ENCODE data around the gene CYB5A.

The CYB5A gene

DNA sequence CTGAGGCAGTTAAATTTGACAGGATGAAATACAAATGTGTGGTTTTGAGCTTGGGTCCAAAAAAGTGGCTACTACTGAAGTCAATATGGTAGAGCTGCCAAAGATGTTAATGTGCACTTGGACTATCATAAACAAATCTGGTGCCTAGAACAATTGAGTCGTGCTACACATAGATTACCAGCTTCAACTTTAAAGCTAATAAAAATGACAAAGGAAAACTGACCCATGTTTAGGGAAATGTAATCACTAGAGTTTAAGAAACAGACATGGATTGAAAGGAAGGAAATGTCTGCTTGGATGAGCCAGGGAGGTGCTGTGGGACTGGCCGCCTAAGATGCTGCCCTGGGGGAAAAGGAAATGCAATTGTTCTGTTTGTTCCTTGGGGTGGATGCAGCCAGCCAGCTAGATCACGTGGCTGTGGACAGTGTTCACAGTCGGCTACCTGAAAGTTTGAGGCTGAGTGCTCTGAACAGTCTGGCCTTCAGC is 36.6 kb downstream of the CYB5A start:
- H3K27me3 ChIP-seq: no peaks in the 10 kb centered on the region
- no peak overlapping the region for H3K4me3 ChIP-seq (ENCODE audit: low read depth in 1 of 2, low read length in 1 of 2)
- no peak overlapping the region for H3K27ac ChIP-seq
- no peaks in the 10 kb centered on the region for H3K36me3 ChIP-seq
- TF ChIP-seq, protein P1, sequence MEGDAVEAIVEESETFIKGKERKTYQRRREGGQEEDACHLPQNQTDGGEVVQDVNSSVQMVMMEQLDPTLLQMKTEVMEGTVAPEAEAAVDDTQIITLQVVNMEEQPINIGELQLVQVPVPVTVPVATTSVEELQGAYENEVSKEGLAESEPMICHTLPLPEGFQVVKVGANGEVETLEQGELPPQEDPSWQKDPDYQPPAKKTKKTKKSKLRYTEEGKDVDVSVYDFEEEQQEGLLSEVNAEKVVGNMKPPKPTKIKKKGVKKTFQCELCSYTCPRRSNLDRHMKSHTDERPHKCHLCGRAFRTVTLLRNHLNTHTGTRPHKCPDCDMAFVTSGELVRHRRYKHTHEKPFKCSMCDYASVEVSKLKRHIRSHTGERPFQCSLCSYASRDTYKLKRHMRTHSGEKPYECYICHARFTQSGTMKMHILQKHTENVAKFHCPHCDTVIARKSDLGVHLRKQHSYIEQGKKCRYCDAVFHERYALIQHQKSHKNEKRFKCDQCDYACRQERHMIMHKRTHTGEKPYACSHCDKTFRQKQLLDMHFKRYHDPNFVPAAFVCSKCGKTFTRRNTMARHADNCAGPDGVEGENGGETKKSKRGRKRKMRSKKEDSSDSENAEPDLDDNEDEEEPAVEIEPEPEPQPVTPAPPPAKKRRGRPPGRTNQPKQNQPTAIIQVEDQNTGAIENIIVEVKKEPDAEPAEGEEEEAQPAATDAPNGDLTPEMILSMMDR (IDR thresholded peaks at IDR 0.05): no peak
- H3K9me3 ChIP-seq: no peaks in the 10 kb centered on the region
- H3K4me1 ChIP-seq (ENCODE audit: control insufficient read depth in 1 of 2, insufficient read depth in 1 of 2, low read depth in 1 of 2, low read length in 1 of 2): peaks cover 11 to 13% of the 10 kb centered on the region in 2 experiments

DNA sequence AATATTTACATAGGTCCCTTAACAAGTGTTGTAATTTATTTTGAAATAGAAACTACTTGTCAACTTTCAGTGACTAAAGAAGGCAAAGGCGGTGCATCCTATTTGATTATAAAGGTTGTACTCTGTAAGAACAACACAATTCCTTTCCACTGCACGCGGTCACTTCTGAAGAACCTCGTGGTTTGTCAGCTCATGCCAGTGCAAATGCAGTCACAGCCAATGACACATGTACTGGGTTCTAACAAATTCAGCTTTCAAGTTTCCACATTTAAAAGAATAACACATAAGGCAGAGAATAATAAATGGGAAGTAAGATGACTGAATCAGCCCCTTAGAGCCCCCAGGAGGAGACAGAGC is 39.7 kb downstream of the CYB5A start:
- H3K4me1 ChIP-seq (ENCODE audit: control insufficient read depth in 1 of 2, insufficient read depth in 1 of 2, low read depth in 1 of 2, low read length in 1 of 2): peaks cover 11 to 13% of the 10 kb centered on the region in 2 experiments
- H3K36me3 ChIP-seq: no peaks in the 10 kb centered on the region
- no peaks in the 10 kb centered on the region for H3K9me3 ChIP-seq
- no peak overlapping the region for H3K4me3 ChIP-seq (ENCODE audit: low read depth in 1 of 2, low read length in 1 of 2)
- TF ChIP-seq, protein P1 (IDR thresholded peaks at IDR 0.05): no peak
- peak overlapping the region; percentile 56 for H3K27ac ChIP-seq
- no peaks in the 10 kb centered on the region for H3K27me3 ChIP-seq

DNA sequence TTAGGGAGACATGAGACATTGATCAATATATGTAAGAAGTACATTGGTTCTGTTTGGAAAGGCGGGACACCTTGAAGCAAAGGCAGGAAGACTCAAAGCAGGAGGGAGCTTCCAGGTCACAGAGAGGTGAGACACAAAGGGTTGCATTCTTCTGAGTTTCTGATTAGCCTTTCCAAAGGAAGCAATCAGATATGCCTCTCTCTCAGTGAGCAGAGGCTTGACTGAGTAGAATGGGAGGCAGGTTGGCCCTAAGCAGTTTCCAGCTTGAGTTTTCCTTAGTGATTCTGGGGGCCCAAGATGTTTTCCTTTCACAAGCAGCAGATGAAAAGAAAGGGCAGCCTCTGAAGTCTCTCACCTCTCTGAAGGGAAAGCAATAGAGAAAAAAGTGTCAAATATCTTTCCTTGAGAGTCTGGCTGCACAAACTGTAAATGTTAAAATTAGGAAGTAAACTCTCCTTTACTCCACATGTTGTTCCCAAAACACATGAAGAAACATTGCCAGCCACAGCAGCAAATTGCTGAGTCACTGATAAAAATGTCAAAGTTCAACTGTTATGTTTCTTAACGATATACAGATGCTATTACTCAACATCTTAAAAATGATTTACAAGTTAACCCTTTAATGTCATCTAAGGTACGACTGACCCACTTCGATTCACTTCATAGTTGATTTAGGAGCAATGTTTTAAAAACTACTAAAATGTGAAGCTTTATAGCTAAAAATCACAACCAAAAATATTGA is 40.3 kb downstream of the CYB5A start:
- TF ChIP-seq, protein P1 (IDR thresholded peaks at IDR 0.05): no peak
- Histone ChIP-seq H3K27ac (peak overlapping the region; percentile 56), H3K27me3 (no peaks in the 10 kb centered on the region), H3K36me3 (no peaks in the 10 kb centered on the region), H3K4me1 (ENCODE audit: control insufficient read depth in 1 of 2, insufficient read depth in 1 of 2, low read depth in 1 of 2, low read length in 1 of 2) (peaks cover 11 to 13% of the 10 kb centered on the region in 2 experiments), H3K9me3 (no peaks in the 10 kb centered on the region), H3K4me3 (ENCODE audit: low read depth in 1 of 2, low read length in 1 of 2) (no peak overlapping the region)

DNA sequence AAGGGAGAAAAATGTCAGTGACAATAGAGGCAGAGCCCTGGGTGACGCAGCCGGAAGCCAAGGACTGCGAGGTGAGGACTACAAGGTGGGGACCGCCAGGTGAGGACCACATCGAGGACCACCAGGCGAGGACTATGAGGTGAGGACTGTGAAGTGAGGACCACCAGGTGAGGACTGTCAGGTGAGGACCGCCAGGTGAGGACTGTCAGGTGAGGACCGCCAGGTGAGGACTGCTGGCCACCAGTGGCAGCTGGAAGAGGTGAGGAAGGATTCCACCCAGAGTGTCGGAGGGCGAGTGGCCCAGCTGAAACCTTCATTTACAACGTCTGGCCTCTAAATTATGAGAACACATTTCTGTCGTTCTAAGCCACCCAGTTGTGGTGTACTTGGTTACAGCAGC is 41.6 kb downstream of the CYB5A start:
- no peak overlapping the region for H3K27ac ChIP-seq

DNA sequence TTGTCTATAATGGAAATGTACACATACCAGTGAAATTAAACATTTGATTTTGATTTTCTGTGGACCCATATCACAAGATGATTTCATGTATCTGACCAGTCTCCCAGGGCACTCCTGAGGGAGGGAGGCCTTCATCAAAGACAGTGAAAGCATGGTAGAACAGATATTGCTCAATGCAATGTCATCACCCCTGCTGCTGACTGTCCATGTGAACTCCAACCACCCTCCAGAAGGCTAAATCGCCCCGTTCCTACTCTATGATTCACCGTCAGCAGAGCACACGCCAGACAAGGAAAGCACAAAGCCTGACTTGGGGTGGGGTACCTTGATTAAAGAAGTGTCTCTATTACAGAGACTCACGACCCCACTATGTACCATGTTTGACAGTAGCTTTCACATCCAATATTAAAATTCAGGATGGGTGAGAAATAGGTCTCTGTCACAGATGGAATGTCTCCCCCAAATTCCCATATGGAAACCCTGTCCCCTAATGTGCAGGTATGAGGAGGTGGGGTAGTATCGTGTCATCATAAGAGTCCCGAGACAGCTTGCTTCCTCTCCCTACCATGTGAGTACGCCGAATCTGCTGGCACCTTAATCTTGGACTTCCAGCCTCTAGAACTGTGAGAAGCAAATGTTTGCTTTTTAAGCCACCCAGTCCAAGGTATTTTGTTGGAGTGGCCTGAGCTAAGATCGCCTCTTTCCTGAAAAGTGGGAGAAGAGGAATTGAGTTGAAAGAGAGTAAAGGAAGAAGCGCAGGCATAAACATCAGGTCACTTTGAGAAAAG is 42.4 kb downstream of the CYB5A start:
- TF ChIP-seq, protein P1 (IDR thresholded peaks at IDR 0.05): no peak
- Histone ChIP-seq H3K9me3 (no peaks in the 10 kb centered on the region), H3K27me3 (no peaks in the 10 kb centered on the region), H3K27ac (no peak overlapping the region), H3K4me3 (ENCODE audit: low read depth in 1 of 2, low read length in 1 of 2) (no peak overlapping the region), H3K4me1 (ENCODE audit: control insufficient read depth in 1 of 2, insufficient read depth in 1 of 2, low read depth in 1 of 2, low read length in 1 of 2) (peaks cover 11 to 13% of the 10 kb centered on the region in 2 experiments), H3K36me3 (no peaks in the 10 kb centered on the region)

More for the DNA sequence above, 41.6 kb downstream of the CYB5A start:
- peaks cover 11 to 13% of the 10 kb centered on the region in 2 experiments for H3K4me1 ChIP-seq (ENCODE audit: control insufficient read depth in 1 of 2, insufficient read depth in 1 of 2, low read depth in 1 of 2, low read length in 1 of 2)
- no peak overlapping the region for H3K4me3 ChIP-seq (ENCODE audit: low read depth in 1 of 2, low read length in 1 of 2)
- no peaks in the 10 kb centered on the region for H3K27me3 ChIP-seq
- TF ChIP-seq, protein P1 (IDR thresholded peaks at IDR 0.05): no peak
- no peaks in the 10 kb centered on the region for H3K9me3 ChIP-seq
- H3K36me3 ChIP-seq: no peaks in the 10 kb centered on the region
